Duodenal mucosa (tissue), 2 donors: ENCODE measurements around the gene HCFC1.

ENCODE experiments used
- H3K27ac ChIP-seq: one replicate; pipeline ENCODE4 v1.7.0; 2013; ENCODE audit warnings: low read depth, low read length
- H3K27me3 ChIP-seq, 2 donors: one replicate each; pipeline ENCODE4 v1.7.0; 2013; ENCODE audit warnings: low read length in 2 of 2, control low read depth in 1 of 2; ENCODE audit not compliant: insufficient read depth in 2 of 2, control insufficient read depth in 1 of 2
- H3K36me3 ChIP-seq, 2 donors: one replicate each; pipeline ENCODE4 v1.7.0; 2013; ENCODE audit warnings: low read length in 2 of 2, control low read depth in 1 of 2; ENCODE audit not compliant: insufficient read depth in 2 of 2, control insufficient read depth in 1 of 2
- H3K4me1 ChIP-seq, 2 donors: one replicate each; pipeline ENCODE4 v1.7.0; 2013; ENCODE audit warnings: low read length in 2 of 2, control low read depth in 1 of 2; ENCODE audit not compliant: insufficient read depth in 2 of 2, control insufficient read depth in 1 of 2
- H3K4me3 ChIP-seq, 2 donors: one replicate each; pipeline ENCODE4 v1.7.0; 2013; ENCODE audit warnings: low read length in 2 of 2, low read depth in 1 of 2
- H3K9ac ChIP-seq, 2 donors: one replicate each; pipeline ENCODE4 v1.7.0; 2013; ENCODE audit warnings: low read length in 2 of 2, low read depth in 1 of 2
- H3K9me3 ChIP-seq, 2 donors: one replicate each; pipeline ENCODE4 v1.7.0; 2013; ENCODE audit warnings: low read length in 2 of 2, control low read depth in 1 of 2; ENCODE audit not compliant: control insufficient read depth in 1 of 2

Gene HCFC1

GRCh38 chrX:153974003-153974725, 2.5 kb upstream of the HCFC1 start:
- Histone ChIP-seq H3K27me3 (no peaks in the 10 kb centered on the region), H3K27ac (peak overlapping the region; percentile 97), H3K9me3 (no peaks in the 10 kb centered on the region), H3K4me1 (peaks cover 17 to 23% of the 10 kb centered on the region in 2 donors), H3K4me3 (peak overlapping the region in 1 of 2 donors; percentile 75), H3K9ac (peak overlapping the region; percentile 76 to 86), H3K36me3 (no peaks in the 10 kb centered on the region)

- peak overlapping the region; percentile 66 to 75 for H3K4me3 ChIP-seq
- H3K4me1 ChIP-seq: peaks cover 18 to 31% of the 10 kb centered on the region in 2 donors
- peak overlapping the region; percentile 76 to 86 for H3K9ac ChIP-seq
- H3K27me3 ChIP-seq: no peaks in the 10 kb centered on the region
- H3K9me3 ChIP-seq: no peaks in the 10 kb centered on the region
- H3K36me3 ChIP-seq: no peaks in the 10 kb centered on the region
- peak overlapping the region; percentile 97 for H3K27ac ChIP-seq
These were observed 1.7 kb upstream of the HCFC1 start for GRCh38 chrX:153973127-153974002.

GRCh38 chrX:153972368-153973126, 929 bp upstream of the HCFC1 start, which contains the start of gene TMEM187:
Gene TMEM187, plus strand, starts transcription at chrX:153972754. Its CDS starts 9,309 bp downstream, at chrX:153982063.
- Histone ChIP-seq H3K36me3 (no peaks in the 10 kb centered on the region), H3K9ac (peak within 1 kb of the TSS; percentile 83 to 98), H3K9me3 (no peaks in the 10 kb centered on the region), H3K27ac (peak within 1 kb of the TSS; percentile 97), H3K4me3 (peak within 1 kb of the TSS; percentile 86 to 88), H3K4me1 (peaks cover 27 to 39% of the 10 kb centered on the region in 2 donors), H3K27me3 (no peaks in the 10 kb centered on the region)

GRCh38 chrX:153971124-153971449, 531 bp downstream of the HCFC1 start:
- Histone ChIP-seq H3K27ac (peak overlapping the region; percentile 97), H3K9ac (peak overlapping the region; percentile 83 to 98), H3K4me1 (peaks cover 41 to 51% of the 10 kb centered on the region in 2 donors), H3K4me3 (peak overlapping the region; percentile 86 to 88), H3K9me3 (no peaks in the 10 kb centered on the region), H3K27me3 (no peaks in the 10 kb centered on the region), H3K36me3 (no peaks in the 10 kb centered on the region)

- peaks cover 41 to 52% of the 10 kb centered on the region in 2 donors for H3K4me1 ChIP-seq
- H3K27ac ChIP-seq: peak overlapping the region; percentile 97
- H3K27me3 ChIP-seq: no peaks in the 10 kb centered on the region
- H3K9ac ChIP-seq: peak overlapping the region; percentile 68 to 98
- H3K36me3 ChIP-seq: no peaks in the 10 kb centered on the region
- peak overlapping the region; percentile 86 to 88 for H3K4me3 ChIP-seq
- no peaks in the 10 kb centered on the region for H3K9me3 ChIP-seq
These were observed 1.1 kb downstream of the HCFC1 start for GRCh38 chrX:153970357-153971123.

- Histone ChIP-seq H3K4me3 (peak overlapping the region; percentile 66 to 86), H3K9ac (peak overlapping the region; percentile 56 to 66), H3K9me3 (no peaks in the 10 kb centered on the region), H3K27me3 (no peaks in the 10 kb centered on the region), H3K27ac (peak overlapping the region; percentile 32), H3K4me1 (peaks cover 40 to 51% of the 10 kb centered on the region in 2 donors), H3K36me3 (no peaks in the 10 kb centered on the region)
These were observed 1.7 kb downstream of the HCFC1 start for GRCh38 chrX:153969904-153970356.

- H3K4me1 ChIP-seq: peaks cover 34 to 44% of the 10 kb centered on the region in 2 donors
- peak overlapping the region; percentile 66 to 86 for H3K4me3 ChIP-seq
These were observed 2.3 kb downstream of the HCFC1 start for GRCh38 chrX:153969125-153969903.

GRCh38 chrX:153968754-153969124, 2.9 kb downstream of the HCFC1 start:
- peaks cover 28 to 40% of the 10 kb centered on the region in 2 donors for H3K4me1 ChIP-seq
- no peaks in the 10 kb centered on the region for H3K27me3 ChIP-seq
- peak overlapping the region; percentile 56 to 66 for H3K9ac ChIP-seq
- H3K36me3 ChIP-seq: peaks cover 0 to under 1% of the 10 kb centered on the region in 2 donors
- peak overlapping the region; percentile 66 to 86 for H3K4me3 ChIP-seq
- H3K27ac ChIP-seq: peak overlapping the region; percentile 32
- no peaks in the 10 kb centered on the region for H3K9me3 ChIP-seq

More at GRCh38 chrX:153969125-153969903, 2.3 kb downstream of the HCFC1 start:
- H3K9me3 ChIP-seq: no peaks in the 10 kb centered on the region
- H3K36me3 ChIP-seq: no peaks in the 10 kb centered on the region
- H3K9ac ChIP-seq: peak overlapping the region; percentile 56 to 66
- no peaks in the 10 kb centered on the region for H3K27me3 ChIP-seq
- H3K27ac ChIP-seq: peak overlapping the region; percentile 50
